ENCODE measurements around the gene ST3GAL2. TPM values are rescaled to one million over a fixed set of nuclear protein-coding genes. Genes with fewer than 3 reads are reported as not detected.

Gene ST3GAL2
- total and polyA plus RNA-seq, 10 of the 15 experiments (the other 5 are each of a cell fraction or from before 2014, with no cell fraction given) = 0.95 to 61.7 (median 25.9) TPM

- Histone ChIP-seq H3K4me2 (ENCODE audit: control insufficient read depth, insufficient read depth) (no peak overlapping the region), H4K20me1 (ENCODE audit: control insufficient read depth, insufficient read depth) (no peaks in the 10 kb centered on the region), H3K9ac (ENCODE audit: control insufficient read depth, insufficient read depth, low read length) (no peak overlapping the region), H3K4me1 (ENCODE audit: control insufficient read depth, insufficient read depth, low read length) (peaks cover 27% of the 10 kb centered on the region), H3K27ac (ENCODE audit: control insufficient read depth, insufficient read depth) (no peak overlapping the region), H3K79me2 (ENCODE audit: control insufficient read depth, insufficient read depth, low read length) (no peaks in the 10 kb centered on the region), H3K4me3 (no peak overlapping the region), H3K9me3 (replicated peaks; ENCODE audit: control insufficient read depth, insufficient read depth, low read length) (no peaks in the 10 kb centered on the region), H3K36me3 (ENCODE audit: control insufficient read depth in 2 of 2, insufficient read depth in 2 of 2, low read length in 1 of 2) (peaks cover under 1 to 5% of the 10 kb centered on the region in 2 experiments; a peak in 3 of 4 replicates), H3K27me3 (replicated peaks in 1 of 2; ENCODE audit: control insufficient read depth in 2 of 2, insufficient read depth in 2 of 2, low read length in 1 of 2) (no peaks in the 10 kb centered on the region), H2AFZ (ENCODE audit: control insufficient read depth, low read depth, low read length) (no peak overlapping the region)
- ATAC-seq (peak; percentile 4), DNase-seq (ENCODE audit: low read depth, low spot score) (no peak), FAIRE-seq (no peak)
- ChIA-PET SMC1A (ENCODE audit: uncharacterized antibody, unreplicated experiment) (interaction anchor here (0.6 to 1.3 kb wide), 3 partner anchors 10 to 50 kb away, joined by 3 to 5 read pairs (median 3); partner anchors contain the start of gene COG4), POLR2A (no interaction called here), CTCF (interaction anchor here (1.2 to 1.9 kb wide), 2 partner anchors 79 to 93 kb away, joined by 4 read pairs; no protein-coding TSS in a partner anchor), RAD21 (ENCODE audit: unreplicated experiment) (interaction anchor here (1.1 kb wide), 1 partner anchor 78 kb away, joined by 3 read pairs; no protein-coding TSS in a partner anchor)
- in situ Hi-C loops (cut with MboI) (no loop called here), intact Hi-C loops (cut with micrococcal nuclease; ENCODE audit: unreplicated experiment) (no loop called here)
- TF ChIP-seq RAD21 (IDR thresholded peaks at IDR 0.05; ENCODE audit: insufficient read depth, low read depth, low read length) = peak; percentile 25; the same call in 1 of the 2 replicates
- peak in 2 of 3 experiments; percentile 21 to 22; a peak in 2 of 6 replicates for TF ChIP-seq CTCF (IDR thresholded peaks at IDR 0.05 in 2 of 3, conservative IDR thresholded peaks at IDR 0.05 in 1 of 3; ENCODE audit: control insufficient read depth in 2 of 3, extremely low read depth in 1 of 3, insufficient read depth in 1 of 3, low read depth in 3 of 3, low read length in 3 of 3)
- TF ChIP-seq HDGF (IDR thresholded peaks at IDR 0.05) = no peak
- 76% methylated on average over 21 of the region's 21 CpGs for WGBS (ENCODE audit: insufficient coverage, insufficient replicate concordance, low lambda C conversion rate, missing lambda C conversion rate)
- BruUV-seq (replicated peaks) = no TSS peak
Measured at GRCh38 chr16:70473446-70474319, 34.8 kb upstream of the ST3GAL2 start.

All from GM12878 (cell line).